ENCODE measurements around the gene SLC30A10.

The SLC30A10 gene

GRCh38 chr1:219958875-219959417 lies 30.6 kb upstream of the SLC30A10 start:
- Histone ChIP-seq H3K23ac (ENCODE audit: low read depth, low read length, poor library complexity) (no peak overlapping the region), H3K4me3 (ENCODE audit: low read length in 2 of 2) (no peak overlapping the region), H3K27me3 (ENCODE audit: control insufficient read depth in 3 of 3, insufficient read depth in 3 of 3, low read depth in 1 of 3, low read length in 3 of 3) (peaks cover 0 to 6% (median 0%) of the 10 kb centered on the region in 3 experiments), H3K4ac (ENCODE audit: low read length) (no peak overlapping the region), H3K4me2 (ENCODE audit: insufficient read depth, low read length, poor library complexity, severe bottlenecking) (no peak overlapping the region), H4K8ac (ENCODE audit: low read depth, low read length) (no peak overlapping the region), H2BK15ac (ENCODE audit: low read length) (no peak overlapping the region), H4K91ac (ENCODE audit: low read depth, low read length, poor library complexity) (no peak overlapping the region), H3K18ac (ENCODE audit: low read length) (peak overlapping the region; percentile 13), H3K9ac (ENCODE audit: low read depth, low read length, poor library complexity) (no peak overlapping the region), H2BK12ac (ENCODE audit: low read length) (no peak overlapping the region), H3K79me1 (ENCODE audit: low read depth, low read length) (no peaks in the 10 kb centered on the region), H2AK5ac (ENCODE audit: low read depth, low read length) (peak overlapping the region; percentile 71), H3K36me3 (replicated peaks in 1 of 2; ENCODE audit: control insufficient read depth in 2 of 2, insufficient read depth in 2 of 2, low read length in 2 of 2) (no peaks in the 10 kb centered on the region), H2BK120ac (ENCODE audit: low read depth, low read length) (no peak overlapping the region), H2AFZ (ENCODE audit: low read length) (no peak overlapping the region), H2BK5ac (ENCODE audit: low read length) (no peak overlapping the region), H3K27ac (replicated peaks; ENCODE audit: low read length) (no peak overlapping the region), H3K9me3 (replicated peaks in 1 of 2; ENCODE audit: control insufficient read depth in 2 of 2, insufficient read depth in 1 of 2, low read depth in 1 of 2, low read length in 2 of 2) (no peaks in the 10 kb centered on the region), H3K14ac (ENCODE audit: low read length) (no peak overlapping the region), H3K4me1 (ENCODE audit: control insufficient read depth in 2 of 2, insufficient read depth in 1 of 2, low read depth in 1 of 2, low read length in 2 of 2) (no peaks in the 10 kb centered on the region)
- WGBS, 2 donors (ENCODE audit: extremely low coverage in 2 of 2, insufficient read length in 2 of 2, insufficient replicate concordance in 1 of 2), result no CpG with 5 or more reads among the region's 16 CpGs
- DNase-seq (ENCODE audit: low spot score), result no peak

- no peak overlapping the region for H4K8ac ChIP-seq (ENCODE audit: low read depth, low read length)
- H2AFZ ChIP-seq (ENCODE audit: low read length), result no peak overlapping the region
- H2BK120ac ChIP-seq (ENCODE audit: low read depth, low read length), result no peak overlapping the region
- H3K4me1 ChIP-seq (ENCODE audit: control insufficient read depth in 2 of 2, insufficient read depth in 1 of 2, low read depth in 1 of 2, low read length in 2 of 2), result no peaks in the 10 kb centered on the region
- no peak overlapping the region for H3K4ac ChIP-seq (ENCODE audit: low read length)
- H2BK12ac ChIP-seq (ENCODE audit: low read length), result no peak overlapping the region
- H3K23ac ChIP-seq (ENCODE audit: low read depth, low read length, poor library complexity), result no peak overlapping the region
- peaks cover 0 to 6% (median 0%) of the 10 kb centered on the region in 3 experiments for H3K27me3 ChIP-seq (ENCODE audit: control insufficient read depth in 3 of 3, insufficient read depth in 3 of 3, low read depth in 1 of 3, low read length in 3 of 3)
- H3K14ac ChIP-seq (ENCODE audit: low read length), result no peak overlapping the region
- DNase-seq (ENCODE audit: low spot score), result no peak
- H2BK15ac ChIP-seq (ENCODE audit: low read length), result no peak overlapping the region
- H2BK5ac ChIP-seq (ENCODE audit: low read length), result no peak overlapping the region
- H3K4me2 ChIP-seq (ENCODE audit: insufficient read depth, low read length, poor library complexity, severe bottlenecking), result no peak overlapping the region
- H3K18ac ChIP-seq (ENCODE audit: low read length), result no peak overlapping the region
- WGBS, 2 donors (ENCODE audit: extremely low coverage in 2 of 2, insufficient read length in 2 of 2, insufficient replicate concordance in 1 of 2), result no CpG with 5 or more reads among the region's 11 CpGs
- no peak overlapping the region for H3K4me3 ChIP-seq (ENCODE audit: low read length in 2 of 2)
- H3K27ac ChIP-seq (replicated peaks; ENCODE audit: low read length), result no peak overlapping the region
- H4K91ac ChIP-seq (ENCODE audit: low read depth, low read length, poor library complexity), result no peak overlapping the region
- no peak overlapping the region for H2AK5ac ChIP-seq (ENCODE audit: low read depth, low read length)
- H3K36me3 ChIP-seq (replicated peaks in 1 of 2; ENCODE audit: control insufficient read depth in 2 of 2, insufficient read depth in 2 of 2, low read length in 2 of 2), result no peaks in the 10 kb centered on the region
- no peaks in the 10 kb centered on the region for H3K9me3 ChIP-seq (replicated peaks in 1 of 2; ENCODE audit: control insufficient read depth in 2 of 2, insufficient read depth in 1 of 2, low read depth in 1 of 2, low read length in 2 of 2)
- H3K79me1 ChIP-seq (ENCODE audit: low read depth, low read length), result no peaks in the 10 kb centered on the region
- no peak overlapping the region for H3K9ac ChIP-seq (ENCODE audit: low read depth, low read length, poor library complexity)
Measured at GRCh38 chr1:219954736-219955421, 26.5 kb upstream of the SLC30A10 start.

GRCh38 chr1:219954052-219954451 lies 25.7 kb upstream of the SLC30A10 start:
- WGBS, 2 donors (ENCODE audit: extremely low coverage in 2 of 2, insufficient read length in 2 of 2, insufficient replicate concordance in 1 of 2), result no CpG with 5 or more reads among the region's 6 CpGs
- DNase-seq (ENCODE audit: low spot score), result no peak
- H3K23ac ChIP-seq (ENCODE audit: low read depth, low read length, poor library complexity), result no peak overlapping the region
- no peak overlapping the region for H3K4me2 ChIP-seq (ENCODE audit: insufficient read depth, low read length, poor library complexity, severe bottlenecking)
- H3K14ac ChIP-seq (ENCODE audit: low read length), result no peak overlapping the region
- H3K9me3 ChIP-seq (replicated peaks in 1 of 2; ENCODE audit: control insufficient read depth in 2 of 2, insufficient read depth in 1 of 2, low read depth in 1 of 2, low read length in 2 of 2), result no peaks in the 10 kb centered on the region
- H2AK5ac ChIP-seq (ENCODE audit: low read depth, low read length), result no peak overlapping the region
- H3K27me3 ChIP-seq (ENCODE audit: control insufficient read depth in 3 of 3, insufficient read depth in 3 of 3, low read depth in 1 of 3, low read length in 3 of 3), result peaks cover 0 to 6% (median 0%) of the 10 kb centered on the region in 3 experiments
- no peak overlapping the region for H2BK120ac ChIP-seq (ENCODE audit: low read depth, low read length)
- H3K4ac ChIP-seq (ENCODE audit: low read length), result no peak overlapping the region
- no peak overlapping the region for H3K18ac ChIP-seq (ENCODE audit: low read length)
- no peak overlapping the region for H3K4me3 ChIP-seq (ENCODE audit: low read length in 2 of 2)
- H3K27ac ChIP-seq (replicated peaks; ENCODE audit: low read length), result no peak overlapping the region
- no peaks in the 10 kb centered on the region for H3K36me3 ChIP-seq (replicated peaks in 1 of 2; ENCODE audit: control insufficient read depth in 2 of 2, insufficient read depth in 2 of 2, low read length in 2 of 2)
- no peak overlapping the region for H2BK12ac ChIP-seq (ENCODE audit: low read length)
- H2BK15ac ChIP-seq (ENCODE audit: low read length), result no peak overlapping the region
- no peak overlapping the region for H2BK5ac ChIP-seq (ENCODE audit: low read length)
- H3K4me1 ChIP-seq (ENCODE audit: control insufficient read depth in 2 of 2, insufficient read depth in 1 of 2, low read depth in 1 of 2, low read length in 2 of 2), result no peaks in the 10 kb centered on the region
- no peak overlapping the region for H2AFZ ChIP-seq (ENCODE audit: low read length)
- no peak overlapping the region for H3K9ac ChIP-seq (ENCODE audit: low read depth, low read length, poor library complexity)
- no peak overlapping the region for H4K91ac ChIP-seq (ENCODE audit: low read depth, low read length, poor library complexity)
- H3K79me1 ChIP-seq (ENCODE audit: low read depth, low read length), result no peaks in the 10 kb centered on the region
- no peak overlapping the region for H4K8ac ChIP-seq (ENCODE audit: low read depth, low read length)

GRCh38 chr1:219952361-219952760 lies 24.0 kb upstream of the SLC30A10 start:
- H3K23ac ChIP-seq (ENCODE audit: low read depth, low read length, poor library complexity), result no peak overlapping the region
- H2BK12ac ChIP-seq (ENCODE audit: low read length), result no peak overlapping the region
- H3K18ac ChIP-seq (ENCODE audit: low read length), result no peak overlapping the region
- no peak overlapping the region for H3K4ac ChIP-seq (ENCODE audit: low read length)
- H3K4me3 ChIP-seq (ENCODE audit: low read length in 2 of 2), result no peak overlapping the region
- peaks cover 0 to 6% (median 0%) of the 10 kb centered on the region in 3 experiments for H3K27me3 ChIP-seq (ENCODE audit: control insufficient read depth in 3 of 3, insufficient read depth in 3 of 3, low read depth in 1 of 3, low read length in 3 of 3)
- no peak overlapping the region for H3K27ac ChIP-seq (replicated peaks; ENCODE audit: low read length)
- no peaks in the 10 kb centered on the region for H3K79me1 ChIP-seq (ENCODE audit: low read depth, low read length)
- H2BK15ac ChIP-seq (ENCODE audit: low read length), result no peak overlapping the region
- H3K9me3 ChIP-seq (replicated peaks in 1 of 2; ENCODE audit: control insufficient read depth in 2 of 2, insufficient read depth in 1 of 2, low read depth in 1 of 2, low read length in 2 of 2), result no peaks in the 10 kb centered on the region
- H2BK120ac ChIP-seq (ENCODE audit: low read depth, low read length), result no peak overlapping the region
- H3K9ac ChIP-seq (ENCODE audit: low read depth, low read length, poor library complexity), result no peak overlapping the region
- no peak overlapping the region for H4K91ac ChIP-seq (ENCODE audit: low read depth, low read length, poor library complexity)
- no peak overlapping the region for H3K14ac ChIP-seq (ENCODE audit: low read length)
- no peak overlapping the region for H4K8ac ChIP-seq (ENCODE audit: low read depth, low read length)
- no peaks in the 10 kb centered on the region for H3K36me3 ChIP-seq (replicated peaks in 1 of 2; ENCODE audit: control insufficient read depth in 2 of 2, insufficient read depth in 2 of 2, low read length in 2 of 2)
- no peak for DNase-seq (ENCODE audit: low spot score)
- no peak overlapping the region for H2AFZ ChIP-seq (ENCODE audit: low read length)
- H3K4me2 ChIP-seq (ENCODE audit: insufficient read depth, low read length, poor library complexity, severe bottlenecking), result no peak overlapping the region
- no peaks in the 10 kb centered on the region for H3K4me1 ChIP-seq (ENCODE audit: control insufficient read depth in 2 of 2, insufficient read depth in 1 of 2, low read depth in 1 of 2, low read length in 2 of 2)
- no peak overlapping the region for H2BK5ac ChIP-seq (ENCODE audit: low read length)
- H2AK5ac ChIP-seq (ENCODE audit: low read depth, low read length), result no peak overlapping the region

All from neuronal stem cell (in vitro differentiated cells).